HCEC 1CT (cell line): Measurements from ENCODE around the gene MAP3K1.
"Not testable (repeated sequence)": the region's sequence is repeated elsewhere in the genome, so short reads cannot be mapped to it uniquely, and the experiment has no call there.

Experiments
- DNase-seq: peaks from one replicate; pipeline ENCODE4 v3.0.0-alpha.2; 2017

Gene MAP3K1

GRCh38 chr5:56814963-56815657, at the start of gene MAP3K1:
MAP3K1 (plus strand) TSS chr5:56815549; CDS start chr5:56815574, 25 bp downstream.
- DNase-seq = peak; percentile 39

- DNase-seq = no peak
These were observed 48.4 kb upstream of the MAP3K1 start for GRCh38 chr5:56766926-56767325.

GRCh38 chr5:56769875-56770604, 45.3 kb upstream of the MAP3K1 start:
- no peak for DNase-seq

GRCh38 chr5:56772767-56773166, 42.6 kb upstream of the MAP3K1 start:
- no peak for DNase-seq

GRCh38 chr5:56774957-56775356, 40.4 kb upstream of the MAP3K1 start:
- no peak for DNase-seq

- DNase-seq = not testable (repeated sequence)
These were observed 39.0 kb upstream of the MAP3K1 start for GRCh38 chr5:56776212-56776846.

- DNase-seq = no peak
These were observed 32.1 kb upstream of the MAP3K1 start for GRCh38 chr5:56783261-56783660.

- no peak for DNase-seq
These were observed 29.0 kb upstream of the MAP3K1 start for GRCh38 chr5:56786346-56786745.

GRCh38 chr5:56791396-56791795, 24.0 kb upstream of the MAP3K1 start:
- DNase-seq = no peak

- DNase-seq = no peak
These were observed 16.8 kb upstream of the MAP3K1 start for GRCh38 chr5:56798521-56798920.

GRCh38 chr5:56800186-56800585, 15.2 kb upstream of the MAP3K1 start:
- DNase-seq = no peak

- no peak for DNase-seq
These were observed 14.1 kb upstream of the MAP3K1 start for GRCh38 chr5:56801256-56801655.

GRCh38 chr5:56802205-56802604, 13.1 kb upstream of the MAP3K1 start:
- no peak for DNase-seq

- no peak for DNase-seq
These were observed 12.3 kb upstream of the MAP3K1 start for GRCh38 chr5:56803025-56803424.

GRCh38 chr5:56803894-56804293, 11.5 kb upstream of the MAP3K1 start:
- no peak for DNase-seq

GRCh38 chr5:56807679-56808078, 7.7 kb upstream of the MAP3K1 start:
- DNase-seq = no peak

- no peak for DNase-seq
These were observed 7.1 kb upstream of the MAP3K1 start for GRCh38 chr5:56808211-56808610.

- DNase-seq = no peak
These were observed 4.5 kb upstream of the MAP3K1 start for GRCh38 chr5:56810826-56811225.

GRCh38 chr5:56812110-56812509, 3.2 kb upstream of the MAP3K1 start:
- DNase-seq = no peak

GRCh38 chr5:56813302-56813701, 2.0 kb upstream of the MAP3K1 start:
- DNase-seq = no peak

GRCh38 chr5:56814361-56814962, 887 bp upstream of the MAP3K1 start:
- DNase-seq = no peak

GRCh38 chr5:56815658-56816545, 553 bp downstream of the MAP3K1 start:
- peak; percentile 42 for DNase-seq
